H1 (cell line): ENCODE measurements around the gene MYRIP. TPM values are rescaled to one million over a fixed set of nuclear protein-coding genes. Genes with fewer than 3 reads are reported as not detected.

ENCODE experiments used
- CTCF ChIA-PET: fragments of 300-600 bp; sonication (Branson Sonifier 250); formaldehyde crosslinking; loops from one replicate; lab custom pipeline; 2021; ENCODE audit not compliant: partially characterized antibody; lab: Charles Lee
- POLR2A ChIA-PET: fragments of 300-600 bp; sonication (Branson Sonifier 250); formaldehyde crosslinking; loops from one replicate; lab custom pipeline; 2021; ENCODE audit warnings: inconsistent platforms; ENCODE audit not compliant: partially characterized antibody; lab: Charles Lee
- DNase-seq, 2 experiments: peaks; one replicate each; pipeline versions ENCODE4 v3.0.0 to v3.0.0-alpha.2; 2010 to 2022; ENCODE audit warnings: low spot score in 2 of 2, low read depth in 1 of 2, mixed read lengths in 1 of 2
- FAIRE-seq: peaks from 2 replicates; lab custom pipeline; 2011; peaks lifted over from hg19 to GRCh38; lab: Jason Lieb, UNC
- H2AFZ ChIP-seq: 2 replicates; pipeline ENCODE4 v1.8.1; 2012; ENCODE audit warnings: low read length, inconsistent platforms
- H2AK5ac ChIP-seq: 2 replicates; pipeline ENCODE4 v1.6.1; 2013; ENCODE audit warnings: low read depth, low read length
- H2BK120ac ChIP-seq: replicated peaks from 2 replicates; pipeline ENCODE3; 2013; ENCODE audit warnings: low read depth, low read length, inconsistent platforms
- H2BK12ac ChIP-seq: 2 replicates; pipeline ENCODE4 v1.6.1; 2013; ENCODE audit warnings: low read depth, low read length
- H2BK15ac ChIP-seq: 2 replicates; pipeline ENCODE4 v1.6.1; 2013; ENCODE audit warnings: low read length
- H2BK20ac ChIP-seq: 2 replicates; pipeline ENCODE4 v1.6.1; 2013; ENCODE audit warnings: low read length
- H2BK5ac ChIP-seq: 2 replicates; pipeline ENCODE4 v1.6.1; 2013; ENCODE audit warnings: low read depth, low read length
- H3K14ac ChIP-seq: 2 replicates; pipeline ENCODE4 v1.6.1; 2013; ENCODE audit warnings: inconsistent platforms; ENCODE audit not compliant: insufficient read length
- H3K18ac ChIP-seq: 2 replicates; pipeline ENCODE4 v1.6.1; 2013; ENCODE audit warnings: low read length; ENCODE audit errors: extremely low read depth
- H3K23ac ChIP-seq: 2 replicates; pipeline ENCODE4 v1.6.1; 2013; ENCODE audit warnings: inconsistent platforms; ENCODE audit not compliant: insufficient read length
- H3K23me2 ChIP-seq: 2 replicates; pipeline ENCODE4 v1.6.1; 2013; ENCODE audit warnings: low read depth, low read length
- H3K27ac ChIP-seq: 2 replicates; pipeline ENCODE4 v1.6.1; 2011; ENCODE audit warnings: low read depth, low read length, inconsistent platforms
- H3K27me3 ChIP-seq, 4 experiments: replicated peaks in 1 of 4; 1 replicate in 1 of 4; 2 replicates in 3 of 4; pipeline versions ENCODE4 v1.6.1 to v1.8.1; 2011 to 2013; ENCODE audit warnings: low read length in 3 of 4, mild to moderate bottlenecking in 3 of 4, inconsistent platforms in 2 of 4, mixed read lengths in 2 of 4, moderate library complexity in 1 of 4; ENCODE audit not compliant: control insufficient read depth in 3 of 4, insufficient read depth in 3 of 4; ENCODE audit errors: extremely low read depth in 1 of 4
- H3K36me3 ChIP-seq, 4 experiments: 2 replicates each; pipeline versions ENCODE4 v1.6.1 to v1.8.1; 2011 to 2013; ENCODE audit warnings: mild to moderate bottlenecking in 4 of 4, low read length in 3 of 4, moderate library complexity in 2 of 4, control low read depth in 1 of 4, inconsistent platforms in 1 of 4; ENCODE audit not compliant: insufficient read depth in 4 of 4, control insufficient read depth in 2 of 4
- H3K4ac ChIP-seq: replicated peaks from 2 replicates; pipeline ENCODE3; 2013; ENCODE audit warnings: low read length, low read depth, mixed read lengths, inconsistent platforms; ENCODE audit not compliant: insufficient read length
- H3K4me1 ChIP-seq, 4 experiments: replicated peaks in 1 of 4; 1 replicate in 1 of 4; 2 replicates in 3 of 4; pipeline versions ENCODE4 v1.6.1 to v1.8.1; 2011 to 2013; ENCODE audit warnings: low read length in 3 of 4, inconsistent platforms in 2 of 4, mixed read lengths in 1 of 4; ENCODE audit not compliant: insufficient read depth in 4 of 4, control insufficient read depth in 3 of 4
- H3K4me2 ChIP-seq, 2 experiments: 2 replicates each; pipeline versions ENCODE4 v1.6.1 to v1.8.1; 2011 to 2013; ENCODE audit warnings: low read depth in 2 of 2, low read length in 2 of 2, control low read depth in 1 of 2, inconsistent platforms in 1 of 2, mild to moderate bottlenecking in 1 of 2; ENCODE audit not compliant: insufficient read depth in 1 of 2
- H3K4me3 ChIP-seq, 4 experiments: fragments of 200-600, 300-600 bp in 1 of 4; sonication (generic), shearing (Covaris generic), sonication (Bioruptor Twin) in 1 of 4; 2 replicates each; pipeline versions ENCODE4 v1.5.1 to v1.8.1; 2011 to 2016; ENCODE audit warnings: low read length in 4 of 4, low read depth in 3 of 4, control low read depth in 2 of 4, inconsistent platforms in 2 of 4, mild to moderate bottlenecking in 2 of 4, mixed read lengths in 1 of 4, moderate library complexity in 1 of 4; ENCODE audit not compliant: insufficient read depth in 2 of 4; ENCODE audit errors: extremely low read depth in 1 of 4
- H3K56ac ChIP-seq: replicated peaks from 2 replicates; pipeline ENCODE3; 2013; ENCODE audit warnings: low read depth, mild to moderate bottlenecking, mixed read lengths, low read length, inconsistent platforms; ENCODE audit not compliant: insufficient read length
- H3K79me1 ChIP-seq: 2 replicates; pipeline ENCODE4 v1.6.1; 2013; ENCODE audit warnings: low read depth, low read length, control low read depth
- H3K79me2 ChIP-seq, 2 experiments: 2 replicates each; pipeline versions ENCODE4 v1.6.1 to v1.8.1; 2012 to 2013; ENCODE audit warnings: low read length in 2 of 2, mild to moderate bottlenecking in 2 of 2, inconsistent platforms in 1 of 2; ENCODE audit not compliant: insufficient read depth in 2 of 2, control insufficient read depth in 1 of 2
- H3K9ac ChIP-seq, 4 experiments: replicated peaks in 1 of 4; 1 replicate in 1 of 4; 2 replicates in 3 of 4; pipeline versions ENCODE4 v1.6.1 to v1.8.1; 2011 to 2013; ENCODE audit warnings: low read depth in 3 of 4, low read length in 3 of 4, control low read depth in 2 of 4, mild to moderate bottlenecking in 2 of 4, moderate library complexity in 2 of 4, inconsistent platforms in 1 of 4; ENCODE audit errors: extremely low read depth in 1 of 4
- H3K9me3 ChIP-seq, 2 experiments: 2 replicates each; pipeline versions ENCODE4 v1.6.1 to v1.8.1; 2012 to 2013; ENCODE audit warnings: mild to moderate bottlenecking in 2 of 2, moderate library complexity in 2 of 2, control low read depth in 1 of 2, inconsistent platforms in 1 of 2, low read depth in 1 of 2, low read length in 1 of 2, mixed read lengths in 1 of 2; ENCODE audit not compliant: insufficient read depth in 2 of 2
- H4K20me1 ChIP-seq, 2 experiments: replicated peaks in 1 of 2; 2 replicates each; pipeline versions ENCODE3 to v1.8.1; 2011 to 2013; ENCODE audit warnings: inconsistent platforms in 2 of 2, low read length in 2 of 2, mild to moderate bottlenecking in 1 of 2; ENCODE audit not compliant: insufficient read depth in 2 of 2, control insufficient read depth in 1 of 2
- H4K5ac ChIP-seq: 2 replicates; pipeline ENCODE4 v1.6.1; 2013; ENCODE audit warnings: low read length, low read depth, mixed read lengths, inconsistent platforms; ENCODE audit not compliant: insufficient read length
- H4K8ac ChIP-seq: 2 replicates; pipeline ENCODE4 v1.8.0; 2013; ENCODE audit warnings: mild to moderate bottlenecking, moderate library complexity, low read length, inconsistent platforms; ENCODE audit not compliant: insufficient read depth; ENCODE audit errors: extremely low read depth
- H4K91ac ChIP-seq: replicated peaks from 2 replicates; pipeline ENCODE3; 2013; ENCODE audit warnings: low read length, mixed read lengths, inconsistent platforms; ENCODE audit not compliant: insufficient read length
- CBX5 ChIP-seq: fragments of 300-800, 300-1000 bp; sonication (generic); IDR thresholded peaks from 2 replicates; pipeline ENCODE4 v1.7.1; 2016; ENCODE audit warnings: antibody characterized with exemption, low read length, low read depth
- CHD1 ChIP-seq: IDR thresholded peaks from 2 replicates; pipeline ENCODE4 v1.6.1; 2012; ENCODE audit warnings: low read depth, low read length, improper control_type of control experiment
- CTBP2 ChIP-seq: IDR thresholded peaks from 2 replicates; pipeline ENCODE4 v1.7.0; 2011; ENCODE audit warnings: borderline replicate concordance, mild to moderate bottlenecking, moderate library complexity, mixed read lengths, low read length; ENCODE audit not compliant: insufficient read depth, insufficient read length
- EZH2 ChIP-seq: fragments of 200-600 bp; sonication (generic); IDR thresholded peaks from 2 replicates; pipeline ENCODE4 v1.7.1; 2012; ENCODE audit warnings: low read depth, mild to moderate bottlenecking, moderate library complexity, low read length, inconsistent platforms; ENCODE audit not compliant: severe bottlenecking
- FOSL1 ChIP-seq: IDR thresholded peaks from 2 replicates; pipeline ENCODE4 v1.6.1; 2011; ENCODE audit warnings: mild to moderate bottlenecking, low read depth, low read length, moderate library complexity; ENCODE audit not compliant: insufficient read depth
- JUN ChIP-seq: IDR thresholded peaks from 2 replicates; pipeline ENCODE4 v1.6.1; 2011; ENCODE audit warnings: low read depth, mild to moderate bottlenecking, improper control_type of control experiment, low read length
- JUND ChIP-seq: IDR thresholded peaks from 2 replicates; pipeline ENCODE4 v1.6.1; 2011; ENCODE audit warnings: mild to moderate bottlenecking, improper control_type of control experiment, low read length
- POLR2AphosphoS5 ChIP-seq: IDR thresholded peaks from 2 replicates; pipeline ENCODE4 v1.6.1; 2011; ENCODE audit warnings: low read depth, low read length
- polyA plus RNA-seq, 7 experiments: library from polyadenylated mRNA; depleted of rRNA in 3 of 7; stranded (reverse) in 5 of 7; unstranded in 2 of 7; fragments of >200 nt in 5 of 7; fragments of 200-250 nt in 2 of 7; gene quantifications; 1 replicate in 5 of 7; 2 replicates in 1 of 7; 4 replicates in 1 of 7; pipeline versions ENCODE4 v1.2.1 to v1.2.3, GENCODE V29; 2011 to 2013; ENCODE audit warnings: missing spikeins in 2 of 7, mixed read lengths in 2 of 7
- total RNA-seq: library from RNA; stranded (reverse); fragmentation: NEBNext Ultra II Directional; extraction: Animal tissue kit (Norgen Biotek cat#: 25700); gene quantifications from 2 replicates; pipeline ENCODE4 v1.2.1, GENCODE V29; 2021
- TF ChIP-seq, protein P1 (sequence below): IDR thresholded peaks from 2 replicates; pipeline ENCODE4 v1.6.1; 2012; ENCODE audit warnings: low read length, inconsistent platforms
- TF ChIP-seq, protein P2 (sequence below): IDR thresholded peaks from 2 replicates; pipeline ENCODE4 v1.6.1; 2012; ENCODE audit warnings: inconsistent platforms

MYRIP gene
- total and polyA plus RNA-seq, 2 of the 8 experiments (the other 6 are each of a cell fraction or from before 2014, with no cell fraction given) = 0.54 to 4.3 TPM

DNA sequence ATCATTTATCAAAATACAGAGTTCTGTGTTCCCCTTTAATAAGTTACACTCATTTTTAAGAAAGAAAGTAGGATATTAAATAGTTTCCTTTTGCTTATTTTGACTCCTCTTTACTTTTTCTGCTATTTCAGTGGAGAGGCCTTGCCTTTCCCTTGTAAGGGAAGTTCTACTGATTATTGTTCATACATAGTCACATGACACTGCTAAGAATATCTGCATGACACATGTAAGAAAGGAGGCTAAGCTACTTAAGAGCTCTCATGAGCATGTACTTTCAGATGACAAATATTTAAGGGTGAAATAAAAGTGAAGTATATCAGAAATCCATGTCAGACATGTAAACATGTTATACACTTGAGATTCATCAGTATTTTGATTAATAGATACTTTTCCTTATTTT is 39.0 kb downstream of the MYRIP start:
- H4K91ac ChIP-seq = no peak overlapping the region
- H3K4me2 ChIP-seq = no peak overlapping the region
- H3K56ac ChIP-seq = no peak overlapping the region
- H2AK5ac ChIP-seq = no peak overlapping the region
- no peak overlapping the region for H3K9ac ChIP-seq
- no peaks in the 10 kb centered on the region for H3K27me3 ChIP-seq
- no peaks in the 10 kb centered on the region for H3K9me3 ChIP-seq
- no peak overlapping the region for H4K8ac ChIP-seq
- no peak overlapping the region for H3K4me3 ChIP-seq
- H3K14ac ChIP-seq = no peak overlapping the region
- no peak overlapping the region for H2BK120ac ChIP-seq
- no peak overlapping the region for H2BK5ac ChIP-seq
- no peak overlapping the region for H3K18ac ChIP-seq
- H2BK20ac ChIP-seq = no peak overlapping the region
- no peak overlapping the region for H2AFZ ChIP-seq
- no peaks in the 10 kb centered on the region for H3K79me2 ChIP-seq
- no peak overlapping the region for H3K4ac ChIP-seq
- ChIA-PET CTCF (no interaction called here), POLR2A (no interaction called here)
- H2BK12ac ChIP-seq = no peak overlapping the region
- no peaks in the 10 kb centered on the region for H3K4me1 ChIP-seq
- H4K20me1 ChIP-seq = no peaks in the 10 kb centered on the region
- no peak overlapping the region for H3K23ac ChIP-seq
- H4K5ac ChIP-seq = no peak overlapping the region
- TF ChIP-seq, protein P1, sequence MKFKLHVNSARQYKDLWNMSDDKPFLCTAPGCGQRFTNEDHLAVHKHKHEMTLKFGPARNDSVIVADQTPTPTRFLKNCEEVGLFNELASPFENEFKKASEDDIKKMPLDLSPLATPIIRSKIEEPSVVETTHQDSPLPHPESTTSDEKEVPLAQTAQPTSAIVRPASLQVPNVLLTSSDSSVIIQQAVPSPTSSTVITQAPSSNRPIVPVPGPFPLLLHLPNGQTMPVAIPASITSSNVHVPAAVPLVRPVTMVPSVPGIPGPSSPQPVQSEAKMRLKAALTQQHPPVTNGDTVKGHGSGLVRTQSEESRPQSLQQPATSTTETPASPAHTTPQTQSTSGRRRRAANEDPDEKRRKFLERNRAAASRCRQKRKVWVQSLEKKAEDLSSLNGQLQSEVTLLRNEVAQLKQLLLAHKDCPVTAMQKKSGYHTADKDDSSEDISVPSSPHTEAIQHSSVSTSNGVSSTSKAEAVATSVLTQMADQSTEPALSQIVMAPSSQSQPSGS = no peak
- no peak for TF ChIP-seq FOSL1
- no peak for TF ChIP-seq JUN
- TF ChIP-seq POLR2AphosphoS5 = no peak
- no peak for TF ChIP-seq EZH2
- no peak for TF ChIP-seq CTBP2
- TF ChIP-seq CHD1 = no peak
- TF ChIP-seq, protein P2, sequence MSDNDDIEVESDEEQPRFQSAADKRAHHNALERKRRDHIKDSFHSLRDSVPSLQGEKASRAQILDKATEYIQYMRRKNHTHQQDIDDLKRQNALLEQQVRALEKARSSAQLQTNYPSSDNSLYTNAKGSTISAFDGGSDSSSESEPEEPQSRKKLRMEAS = no peak
- TF ChIP-seq CBX5 = no peak
- no peak for TF ChIP-seq JUND
- DNase-seq (no peak), FAIRE-seq (no peak)
- H2BK15ac ChIP-seq = no peak overlapping the region
- H3K27ac ChIP-seq = no peak overlapping the region
- no peaks in the 10 kb centered on the region for H3K23me2 ChIP-seq
- no peaks in the 10 kb centered on the region for H3K36me3 ChIP-seq
- H3K79me1 ChIP-seq = no peaks in the 10 kb centered on the region
